ENCODE data around the gene EXOC6B. TPM values are rescaled to one million over a fixed set of nuclear protein-coding genes. Genes with fewer than 3 reads are reported as not detected.

EXOC6B gene
- total and polyA plus RNA-seq, 2 experiments from 2014 or later = 8.9 to 18.3 TPM

GRCh38 chr2:72793798-72794440 is 31.9 kb downstream of the EXOC6B start:
- Histone ChIP-seq H3K36me3 (ENCODE audit: low read depth) (no peaks in the 10 kb centered on the region), H3K4me1 (ENCODE audit: insufficient read depth) (peaks cover 25% of the 10 kb centered on the region), H3K27ac (peak overlapping the region; percentile 24), H3K9ac (0 out of 2 replicates have a peak overlapping the region, but pooled peaks have one; percentile 26), H2AFZ (no peak overlapping the region; the same call in 1 of the 2 replicates), H3K9me2 (ENCODE audit: insufficient read depth) (no peaks in the 10 kb centered on the region), H3F3A (ENCODE audit: insufficient read depth) (peaks cover 16% of the 10 kb centered on the region), H3K27me3 (replicated peaks; ENCODE audit: insufficient read depth) (no peaks in the 10 kb centered on the region), H3K4me2 (ENCODE audit: unreplicated experiment) (peak overlapping the region; percentile 44), H4K20me1 (ENCODE audit: insufficient read depth) (0 out of 2 replicates have a peak, but pooled peaks cover 3% of the 10 kb centered on the region), H3K4me3 (no peak overlapping the region), H3K9me3 (ENCODE audit: low read depth) (no peaks in the 10 kb centered on the region), H3K79me2 (ENCODE audit: insufficient read depth) (peaks cover 32% of the 10 kb centered on the region)
- 15 to 21% methylated on average over 3 of the region's 3 CpGs for WGBS, 2 experiments (ENCODE audit: low coverage in 1 of 2, low lambda C conversion rate in 2 of 2, missing lambda C conversion rate in 2 of 2)
- DNase-seq = peak; percentile 50
- in situ Hi-C loops (cut with MboI) = no loop called here
- TF ChIP-seq EZH2 (IDR thresholded peaks at IDR 0.05; ENCODE audit: insufficient read depth, poor library complexity, severe bottlenecking) (no peak), EZH2phosphoT487 (IDR thresholded peaks at IDR 0.05; ENCODE audit: insufficient read depth, low read depth) (no peak)

- H3K79me2 ChIP-seq (ENCODE audit: insufficient read depth) = peaks cover 36% of the 10 kb centered on the region
- H3K4me2 ChIP-seq (ENCODE audit: unreplicated experiment) = peak overlapping the region; percentile 15
- no peak overlapping the region for H2AFZ ChIP-seq
- DNase-seq = no peak
- H3K27ac ChIP-seq = peak overlapping the region; percentile 40
- H3K9me2 ChIP-seq (ENCODE audit: insufficient read depth) = no peaks in the 10 kb centered on the region
- H3K4me1 ChIP-seq (ENCODE audit: insufficient read depth) = peaks cover 19% of the 10 kb centered on the region
- 0 to 8% methylated on average over 1 of the region's 1 CpG for WGBS, 2 experiments (ENCODE audit: low coverage in 1 of 2, low lambda C conversion rate in 2 of 2, missing lambda C conversion rate in 2 of 2)
- H3K36me3 ChIP-seq (ENCODE audit: low read depth) = 0 out of 2 replicates have a peak, but pooled peaks cover under 1% of the 10 kb centered on the region
- H3F3A ChIP-seq (ENCODE audit: insufficient read depth) = peaks cover 19% of the 10 kb centered on the region
- in situ Hi-C loops (cut with MboI) = no loop called here
- no peak overlapping the region for H3K9ac ChIP-seq
- no peaks in the 10 kb centered on the region for H3K27me3 ChIP-seq (replicated peaks; ENCODE audit: insufficient read depth)
- TF ChIP-seq EZH2phosphoT487 (IDR thresholded peaks at IDR 0.05; ENCODE audit: insufficient read depth, low read depth) (no peak), EZH2 (IDR thresholded peaks at IDR 0.05; ENCODE audit: insufficient read depth, poor library complexity, severe bottlenecking) (no peak)
- no peak overlapping the region for H3K4me3 ChIP-seq
- H4K20me1 ChIP-seq (ENCODE audit: insufficient read depth) = no peaks in the 10 kb centered on the region
- no peaks in the 10 kb centered on the region for H3K9me3 ChIP-seq (ENCODE audit: low read depth)
These were observed 36.6 kb downstream of the EXOC6B start for GRCh38 chr2:72789241-72789640.

GRCh38 chr2:72788756-72789155 is 37.1 kb downstream of the EXOC6B start:
- H3K36me3 ChIP-seq (ENCODE audit: low read depth) = 0 out of 2 replicates have a peak, but pooled peaks cover 5% of the 10 kb centered on the region
- H4K20me1 ChIP-seq (ENCODE audit: insufficient read depth) = no peaks in the 10 kb centered on the region
- H3K4me1 ChIP-seq (ENCODE audit: insufficient read depth) = peaks cover 14% of the 10 kb centered on the region
- peaks cover 14% of the 10 kb centered on the region for H3F3A ChIP-seq (ENCODE audit: insufficient read depth)
- H3K27me3 ChIP-seq (replicated peaks; ENCODE audit: insufficient read depth) = no peaks in the 10 kb centered on the region
- TF ChIP-seq EZH2phosphoT487 (IDR thresholded peaks at IDR 0.05; ENCODE audit: insufficient read depth, low read depth) (no peak), EZH2 (IDR thresholded peaks at IDR 0.05; ENCODE audit: insufficient read depth, poor library complexity, severe bottlenecking) (no peak)
- 60 to 70% methylated on average over 1 of the region's 1 CpG for WGBS, 2 experiments (ENCODE audit: low coverage in 1 of 2, low lambda C conversion rate in 2 of 2, missing lambda C conversion rate in 2 of 2)
- H2AFZ ChIP-seq = no peak overlapping the region
- H3K9me2 ChIP-seq (ENCODE audit: insufficient read depth) = no peaks in the 10 kb centered on the region
- no peak overlapping the region for H3K9ac ChIP-seq
- H3K27ac ChIP-seq = peak overlapping the region; percentile 40
- in situ Hi-C loops (cut with MboI) = no loop called here
- H3K9me3 ChIP-seq (ENCODE audit: low read depth) = no peaks in the 10 kb centered on the region
- H3K4me2 ChIP-seq (ENCODE audit: unreplicated experiment) = peak overlapping the region; percentile 15
- H3K79me2 ChIP-seq (ENCODE audit: insufficient read depth) = peaks cover 32% of the 10 kb centered on the region
- peak; percentile 91 for DNase-seq
- H3K4me3 ChIP-seq = no peak overlapping the region

- DNase-seq = no peak
- no peaks in the 10 kb centered on the region for H3K9me2 ChIP-seq (ENCODE audit: insufficient read depth)
- H3K79me2 ChIP-seq (ENCODE audit: insufficient read depth) = peaks cover 7% of the 10 kb centered on the region; the same call in 1 of the 2 replicates
- H3K4me3 ChIP-seq = no peak overlapping the region
- peaks cover 14% of the 10 kb centered on the region for H3F3A ChIP-seq (ENCODE audit: insufficient read depth)
- TF ChIP-seq EZH2 (IDR thresholded peaks at IDR 0.05; ENCODE audit: insufficient read depth, poor library complexity, severe bottlenecking) (no peak), EZH2phosphoT487 (IDR thresholded peaks at IDR 0.05; ENCODE audit: insufficient read depth, low read depth) (no peak)
- no peaks in the 10 kb centered on the region for H3K9me3 ChIP-seq (ENCODE audit: low read depth)
- H3K27ac ChIP-seq = no peak overlapping the region
- H3K9ac ChIP-seq = no peak overlapping the region
- H3K36me3 ChIP-seq (ENCODE audit: low read depth) = 0 out of 2 replicates have a peak, but pooled peaks cover 7% of the 10 kb centered on the region
- WGBS, 2 experiments (ENCODE audit: low coverage in 1 of 2, low lambda C conversion rate in 2 of 2, missing lambda C conversion rate in 2 of 2) = 56 to 61% methylated on average over 1 of the region's 1 CpG
- peaks cover 11% of the 10 kb centered on the region for H3K4me1 ChIP-seq (ENCODE audit: insufficient read depth)
- H3K4me2 ChIP-seq (ENCODE audit: unreplicated experiment) = no peak overlapping the region
- in situ Hi-C loops (cut with MboI) = no loop called here
- H2AFZ ChIP-seq = no peak overlapping the region
- H4K20me1 ChIP-seq (ENCODE audit: insufficient read depth) = no peaks in the 10 kb centered on the region
- no peaks in the 10 kb centered on the region for H3K27me3 ChIP-seq (replicated peaks; ENCODE audit: insufficient read depth)
These were observed 40.3 kb downstream of the EXOC6B start for GRCh38 chr2:72785517-72785916.
